GM18502 (cell line): Measurements from ENCODE around the gene CDK11B.

Source experiments
- ATAC-seq: cut with Tn5 transposase; IDR thresholded peaks from one replicate; pipeline ENCODE4 v1.9.1; 2021; ENCODE audit warnings: mild to moderate bottlenecking; ENCODE audit not compliant: unreplicated experiment, poor library complexity

Gene CDK11B

DNA sequence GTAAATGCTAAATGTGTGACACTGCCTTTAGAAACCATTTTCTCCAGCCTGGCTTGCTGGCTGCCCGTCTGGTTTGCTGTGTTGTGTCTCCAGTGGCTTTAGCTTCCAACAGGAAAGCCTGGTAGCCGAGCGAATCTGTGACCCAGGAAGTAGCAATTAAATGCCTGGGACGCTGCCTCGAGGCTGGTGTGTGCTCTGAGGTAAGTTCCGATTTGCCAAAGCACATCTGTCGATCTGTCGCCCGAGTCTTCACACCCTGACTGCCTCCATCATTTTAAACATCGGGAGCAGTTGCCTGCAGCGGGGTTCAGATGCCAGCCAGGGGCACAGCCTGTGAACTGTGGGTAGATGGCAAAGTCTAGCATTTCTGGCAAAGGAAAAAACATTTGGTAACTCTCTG is 41.3 kb downstream of the CDK11B start:
- ATAC-seq: no peak

- no peak for ATAC-seq
These were observed 42.0 kb downstream of the CDK11B start for GRCh38 chr1:1616838-1617237.

DNA sequence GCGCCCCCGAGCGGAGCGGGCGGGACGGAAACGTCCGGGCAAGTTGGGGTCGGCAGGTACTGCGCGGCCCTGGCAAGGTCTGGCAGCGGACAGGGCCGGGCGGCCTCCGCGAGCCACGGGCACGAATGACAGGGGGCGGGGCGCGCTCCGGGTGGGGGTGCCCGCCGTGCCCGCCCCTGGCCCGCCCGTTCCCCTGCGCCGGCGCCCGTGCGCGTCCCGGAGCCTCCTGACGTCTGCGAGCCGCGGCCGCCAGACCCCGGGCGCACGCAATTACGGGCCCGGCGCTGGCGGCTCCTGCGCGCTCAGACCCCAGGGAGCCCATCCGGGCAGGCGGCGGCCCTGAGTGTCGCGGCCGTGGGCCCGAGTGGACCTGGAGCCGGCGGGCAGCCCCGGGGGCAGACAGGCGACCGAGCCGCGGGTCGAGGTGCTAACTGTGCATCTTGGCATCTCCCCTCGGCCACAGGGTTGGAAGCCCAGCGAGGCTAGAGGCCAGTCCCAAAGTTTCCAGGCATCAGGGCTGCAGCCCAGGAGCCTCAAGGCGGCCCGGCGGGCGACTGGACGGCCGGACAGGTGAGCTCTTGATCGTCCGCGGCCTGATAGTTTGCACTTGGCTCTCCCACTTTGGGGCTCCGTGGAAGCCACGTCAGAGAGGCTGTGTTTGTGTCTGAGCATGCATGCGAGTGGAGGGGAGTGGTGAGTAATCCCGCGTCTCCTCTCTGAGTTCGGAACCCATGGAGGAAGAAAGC is 42.6 kb downstream of the CDK11B start:
- ATAC-seq: peak; percentile 29

- ATAC-seq: peak; percentile 83
These were observed 43.4 kb downstream of the CDK11B start, which contains the start of gene MIB2 for GRCh38 chr1:1615256-1616044. MIB2 (plus strand) TSS chr1:1615500; CDS start chr1:1623453, 7,953 bp downstream.

DNA sequence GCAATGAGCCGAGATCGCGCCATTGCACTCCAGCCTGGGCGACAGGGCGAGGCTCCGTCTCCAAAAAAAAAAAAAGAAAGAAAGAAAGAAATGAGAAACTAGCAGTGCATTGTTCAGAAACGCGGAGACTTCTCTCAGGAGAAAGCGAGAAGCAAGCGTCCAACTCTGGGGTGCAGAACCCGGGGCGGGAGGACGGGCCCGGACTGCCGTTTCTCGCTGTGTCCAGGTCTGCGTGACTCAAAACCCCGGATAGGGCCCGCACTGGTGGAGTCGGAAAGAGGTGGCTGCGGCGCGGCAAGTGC is 43.9 kb downstream of the CDK11B start:
- no peak for ATAC-seq

DNA sequence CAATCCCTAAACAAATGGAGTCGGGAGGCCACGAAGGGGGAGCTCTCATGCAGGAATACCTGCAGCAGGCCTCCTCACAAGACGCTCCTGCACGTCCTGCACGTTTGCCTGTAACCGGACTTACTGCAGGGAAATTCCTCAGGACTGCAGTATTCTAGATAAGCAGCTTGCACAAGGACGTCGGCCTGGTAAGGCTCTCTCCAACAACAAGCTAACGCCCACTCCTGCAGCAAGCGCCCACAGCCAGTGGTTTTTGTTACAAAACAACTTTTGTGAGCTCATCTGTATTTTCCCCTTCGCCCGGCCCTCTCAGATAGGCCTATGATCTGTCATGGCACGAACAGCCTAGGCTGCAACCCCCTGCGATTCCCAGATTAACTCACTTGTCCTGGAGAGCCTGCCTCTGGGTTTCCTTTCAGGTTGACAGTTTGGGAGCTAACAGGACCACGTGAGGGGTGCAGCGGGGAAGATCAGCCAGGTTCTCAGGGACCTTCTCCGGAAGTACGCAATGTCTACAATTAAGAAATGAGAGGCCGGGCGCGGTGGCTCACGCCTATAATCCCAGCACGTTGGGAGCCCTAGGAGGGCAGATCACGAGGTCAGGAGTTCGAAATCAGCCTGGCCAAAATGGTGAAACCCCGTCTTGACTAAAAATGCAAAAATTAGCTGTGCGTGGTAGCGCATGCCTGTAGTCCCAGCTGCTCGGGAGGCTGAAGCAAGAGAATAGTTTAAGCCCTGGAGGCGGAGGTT is 44.4 kb downstream of the CDK11B start:
- no peak for ATAC-seq

GRCh38 chr1:1613509-1614082 is 45.2 kb downstream of the CDK11B start:
- no peak for ATAC-seq

DNA sequence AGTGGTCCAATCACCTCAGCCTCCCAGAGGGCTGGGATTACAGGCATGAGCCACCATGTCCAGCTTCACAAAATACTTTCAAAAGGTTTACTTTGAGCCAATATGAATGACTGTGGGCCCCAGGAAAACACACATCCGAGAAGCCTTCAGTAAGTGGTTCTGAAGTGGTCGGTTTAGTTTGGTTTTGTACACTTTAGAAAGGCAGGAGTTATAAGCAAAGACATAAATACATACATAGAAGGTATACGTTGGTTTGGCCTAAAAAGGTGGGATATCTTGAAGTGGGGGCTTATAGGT is 46.8 kb downstream of the CDK11B start:
- no peak for ATAC-seq

DNA sequence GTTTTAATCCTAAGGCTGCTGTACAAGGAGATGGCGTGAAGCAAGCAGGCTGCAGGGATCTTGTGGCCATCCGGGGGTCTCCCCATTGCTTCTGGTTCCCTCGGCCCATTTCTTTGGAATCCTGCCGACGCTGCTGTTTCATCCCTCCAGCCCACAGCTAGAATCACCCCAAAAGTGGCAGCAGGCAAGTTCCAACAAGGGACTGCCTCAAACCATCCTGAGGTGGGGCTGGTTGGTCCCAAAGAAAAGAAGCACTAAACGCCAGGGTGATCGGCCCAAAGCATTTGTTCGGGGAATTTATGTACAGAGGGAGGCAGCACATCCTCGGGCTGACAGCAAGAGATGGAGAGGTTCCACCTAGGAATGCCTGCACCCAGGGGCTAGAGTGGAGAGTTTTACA is 48.0 kb downstream of the CDK11B start:
- ATAC-seq: no peak

GRCh38 chr1:1609822-1610485 is 48.9 kb downstream of the CDK11B start:
- no peak for ATAC-seq

DNA sequence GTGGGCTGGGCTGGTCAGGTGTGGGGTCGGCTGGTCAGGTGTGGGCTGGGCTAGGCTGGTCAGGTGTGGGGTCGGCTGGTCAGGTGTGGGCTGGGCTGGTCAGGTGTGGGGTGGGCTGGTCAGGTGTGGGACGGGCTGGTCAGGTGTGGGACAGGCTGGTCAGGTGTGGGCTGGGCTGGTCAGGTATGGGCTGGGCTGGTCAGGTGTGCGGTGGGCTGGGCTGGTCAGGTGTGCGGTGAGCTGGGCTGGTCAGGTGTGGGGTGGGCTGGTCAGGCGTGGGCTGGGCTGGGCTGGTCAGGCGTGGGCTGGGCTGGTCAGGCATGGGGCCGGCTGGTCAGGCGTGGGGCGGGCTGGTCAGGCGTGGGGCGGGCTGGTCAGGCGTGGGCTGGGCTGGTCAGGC is 52.6 kb downstream of the CDK11B start:
- no peak for ATAC-seq

GRCh38 chr1:1605724-1606123 is 53.1 kb downstream of the CDK11B start:
- no peak for ATAC-seq

DNA sequence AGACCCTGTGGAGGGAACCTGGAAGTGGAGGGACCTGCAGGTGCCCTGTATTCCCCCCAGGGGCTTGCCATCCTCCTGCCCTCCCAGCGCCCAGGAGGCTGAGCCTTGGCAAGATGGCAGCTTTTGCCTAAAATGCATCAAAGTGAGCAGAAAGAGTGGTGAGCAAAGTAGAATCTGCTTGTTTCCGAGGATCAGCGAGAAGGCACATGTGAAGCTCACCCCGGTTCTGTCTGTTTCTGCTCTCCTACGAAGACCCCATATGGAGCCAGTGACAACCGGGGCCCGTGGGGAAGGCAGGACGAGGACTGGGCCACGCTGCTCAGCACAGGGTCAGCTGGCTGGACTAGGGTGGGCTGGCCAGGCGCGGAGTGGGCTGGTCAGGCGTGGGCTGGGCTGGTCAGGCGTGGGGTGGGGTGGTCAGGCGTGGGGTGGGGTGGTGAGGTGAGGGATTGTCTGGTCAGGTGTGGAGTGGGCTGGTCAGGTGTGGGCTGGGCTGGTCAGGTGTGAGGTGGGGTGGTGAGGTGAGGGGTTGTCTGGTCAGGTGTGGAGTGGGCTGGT is 53.7 kb downstream of the CDK11B start:
- no peak for ATAC-seq

- ATAC-seq: no peak
These were observed 54.3 kb downstream of the CDK11B start for GRCh38 chr1:1604374-1605033.

GRCh38 chr1:1603671-1604373 is 55.0 kb downstream of the CDK11B start:
- ATAC-seq: no peak

- ATAC-seq: no peak
These were observed 55.8 kb downstream of the CDK11B start for GRCh38 chr1:1602968-1603506.

DNA sequence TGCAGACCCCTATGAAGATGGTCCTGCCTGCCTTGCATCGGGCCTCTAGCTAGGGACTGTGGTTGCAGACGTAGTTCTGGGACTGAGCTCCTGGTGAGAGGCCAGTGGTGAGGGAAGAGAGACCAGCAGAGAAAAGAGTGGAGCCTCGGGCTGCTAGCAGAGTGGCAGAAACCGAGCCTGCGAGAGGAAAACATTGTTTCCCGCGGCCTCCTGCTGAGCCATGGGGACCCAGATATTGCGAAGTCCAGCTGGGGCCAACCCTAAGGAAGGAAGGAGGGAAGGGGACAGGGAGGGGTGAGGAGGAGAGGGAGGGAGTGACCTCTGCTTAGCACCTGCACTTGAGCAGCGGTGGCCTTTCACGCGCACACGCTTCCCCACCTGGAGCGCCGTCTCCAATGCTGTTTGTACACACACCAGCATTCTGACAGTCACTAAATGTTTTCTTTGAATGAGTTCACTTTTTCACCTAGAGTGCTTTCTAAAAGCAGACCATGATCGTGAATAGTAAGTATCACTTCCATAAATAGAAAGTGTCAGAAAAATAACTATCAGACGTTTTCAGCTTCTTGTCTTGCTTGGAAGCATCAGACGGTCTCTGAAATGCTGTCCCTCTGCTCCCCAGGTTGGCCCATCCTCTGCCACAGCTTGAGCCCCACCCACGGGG is 56.4 kb downstream of the CDK11B start:
- ATAC-seq: no peak

DNA sequence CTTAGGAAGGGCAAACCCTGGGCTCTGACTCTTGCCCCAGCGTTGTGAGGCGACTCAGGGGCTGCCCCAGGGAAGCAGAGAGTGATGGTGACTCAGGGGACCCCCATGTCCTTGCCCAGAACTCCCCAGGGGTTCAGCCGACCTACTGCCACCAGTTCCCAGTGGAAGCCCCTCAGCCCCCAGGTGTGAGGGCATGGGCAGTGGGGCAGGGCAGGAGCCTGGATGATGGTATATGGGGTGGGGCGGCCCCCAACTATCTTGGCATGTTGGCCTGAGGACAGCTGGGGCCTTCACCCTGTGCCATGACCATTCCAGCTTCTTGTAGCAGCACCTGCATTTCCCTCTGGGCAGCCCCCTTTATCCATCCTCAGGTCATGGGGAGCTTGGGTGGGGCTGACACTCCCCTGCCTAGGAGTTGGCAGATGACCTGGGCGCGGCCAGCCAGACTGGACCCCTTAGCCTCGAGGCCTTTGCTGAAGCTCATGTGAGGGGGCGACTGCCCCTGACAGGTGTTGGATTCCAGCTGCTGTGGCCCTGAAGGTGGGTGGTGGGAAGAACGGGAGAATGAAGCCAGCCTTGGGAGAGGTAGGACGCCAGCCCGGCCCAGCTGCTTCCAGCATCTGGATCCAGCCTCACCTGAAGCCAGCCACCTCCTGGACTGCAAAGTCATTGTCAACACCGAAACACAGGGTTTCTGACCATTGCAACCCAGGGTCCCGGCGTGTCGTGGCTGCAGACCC is 57.1 kb downstream of the CDK11B start:
- no peak for ATAC-seq
